Brain microvascular endothelial cell (primary cell): ENCODE results near the gene DRC7.

Experiments
- DNase-seq: peaks from one replicate; pipeline ENCODE4 v3.0.0-alpha.2; 2020
- H3K27ac ChIP-seq: fragments of 250-450 bp; sonication (Bioruptor Pico); 2 replicates; pipeline ENCODE4 v1.5.1; 2020; ENCODE audit warnings: mild to moderate bottlenecking, moderate library complexity
- H3K27me3 ChIP-seq: fragments of 250-450 bp; sonication (Bioruptor Pico); replicated peaks from 2 replicates; pipeline ENCODE4 v1.5.1; 2020; ENCODE audit warnings: mild to moderate bottlenecking
- H3K36me3 ChIP-seq: fragments of 250-450 bp; sonication (Bioruptor Pico); replicated peaks from 2 replicates; pipeline ENCODE4 v1.5.1; 2020; ENCODE audit warnings: mild to moderate bottlenecking
- H3K4me3 ChIP-seq: 2 replicates; pipeline ENCODE4 v1.5.1; 2011; ENCODE audit warnings: low read depth, mild to moderate bottlenecking, control low read depth, low read length, moderate library complexity
- in situ Hi-C: cut with HindIII; loops from 2 replicates; pipeline ENCODE4 v1.10.0; 2017; ENCODE audit warnings: low sequenced_read_pairs, low pct_ligation_motif_present
- TF ChIP-seq, protein P1 (sequence below): IDR thresholded peaks from 2 replicates; pipeline ENCODE4 v1.5.1; 2011; ENCODE audit warnings: low read depth, mild to moderate bottlenecking, moderate library complexity, low read length, control low read depth, inconsistent platforms; ENCODE audit errors: missing control alignments

DRC7 gene

DNA sequence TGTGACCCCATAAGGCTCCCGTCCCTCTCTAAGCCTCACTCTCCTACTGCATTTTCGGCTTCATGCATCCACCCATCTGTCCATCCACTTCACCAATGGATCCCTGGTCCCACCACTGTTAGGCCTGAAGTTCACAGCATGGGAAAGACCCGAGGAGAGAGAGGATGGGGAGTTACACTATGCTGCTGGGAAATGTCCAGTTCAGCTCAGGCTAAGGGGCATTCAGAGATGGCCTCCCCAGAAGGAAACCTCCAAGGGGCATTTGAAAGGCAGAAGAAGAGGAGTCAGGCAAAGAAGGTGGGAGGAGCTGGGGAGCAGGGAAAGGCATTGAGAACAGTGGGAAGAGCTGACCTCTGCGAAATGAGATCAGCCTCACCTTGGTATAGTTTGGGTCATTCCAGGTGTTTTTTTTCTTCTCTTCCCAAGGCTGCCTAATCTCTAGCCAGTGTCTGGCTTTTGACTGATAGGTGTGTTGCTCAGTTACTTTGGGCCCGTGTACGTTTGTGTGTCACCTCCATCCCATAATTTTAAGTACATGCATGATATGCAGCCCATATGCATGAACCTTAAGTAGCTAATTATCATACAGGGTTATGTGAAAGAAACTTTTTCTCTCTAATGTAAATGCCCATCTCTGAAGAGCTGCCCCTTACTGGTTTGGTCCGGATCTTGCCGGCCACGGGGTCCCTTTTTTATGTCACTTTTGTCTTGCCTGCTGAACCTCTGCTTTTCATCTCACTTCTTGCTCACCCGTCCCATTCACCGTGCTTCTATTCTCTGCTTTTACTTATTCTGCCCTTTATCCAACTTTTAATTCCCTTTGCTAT lies 11.6 kb upstream of the DRC7 start:
- no peak for DNase-seq
- in situ Hi-C loops = no loop called here
- H3K36me3 ChIP-seq = no peaks in the 10 kb centered on the region
- no peaks in the 10 kb centered on the region for H3K27me3 ChIP-seq
- H3K4me3 ChIP-seq = no peak overlapping the region
- no peak overlapping the region for H3K27ac ChIP-seq
- TF ChIP-seq, protein P1, sequence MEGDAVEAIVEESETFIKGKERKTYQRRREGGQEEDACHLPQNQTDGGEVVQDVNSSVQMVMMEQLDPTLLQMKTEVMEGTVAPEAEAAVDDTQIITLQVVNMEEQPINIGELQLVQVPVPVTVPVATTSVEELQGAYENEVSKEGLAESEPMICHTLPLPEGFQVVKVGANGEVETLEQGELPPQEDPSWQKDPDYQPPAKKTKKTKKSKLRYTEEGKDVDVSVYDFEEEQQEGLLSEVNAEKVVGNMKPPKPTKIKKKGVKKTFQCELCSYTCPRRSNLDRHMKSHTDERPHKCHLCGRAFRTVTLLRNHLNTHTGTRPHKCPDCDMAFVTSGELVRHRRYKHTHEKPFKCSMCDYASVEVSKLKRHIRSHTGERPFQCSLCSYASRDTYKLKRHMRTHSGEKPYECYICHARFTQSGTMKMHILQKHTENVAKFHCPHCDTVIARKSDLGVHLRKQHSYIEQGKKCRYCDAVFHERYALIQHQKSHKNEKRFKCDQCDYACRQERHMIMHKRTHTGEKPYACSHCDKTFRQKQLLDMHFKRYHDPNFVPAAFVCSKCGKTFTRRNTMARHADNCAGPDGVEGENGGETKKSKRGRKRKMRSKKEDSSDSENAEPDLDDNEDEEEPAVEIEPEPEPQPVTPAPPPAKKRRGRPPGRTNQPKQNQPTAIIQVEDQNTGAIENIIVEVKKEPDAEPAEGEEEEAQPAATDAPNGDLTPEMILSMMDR = no peak

DNA sequence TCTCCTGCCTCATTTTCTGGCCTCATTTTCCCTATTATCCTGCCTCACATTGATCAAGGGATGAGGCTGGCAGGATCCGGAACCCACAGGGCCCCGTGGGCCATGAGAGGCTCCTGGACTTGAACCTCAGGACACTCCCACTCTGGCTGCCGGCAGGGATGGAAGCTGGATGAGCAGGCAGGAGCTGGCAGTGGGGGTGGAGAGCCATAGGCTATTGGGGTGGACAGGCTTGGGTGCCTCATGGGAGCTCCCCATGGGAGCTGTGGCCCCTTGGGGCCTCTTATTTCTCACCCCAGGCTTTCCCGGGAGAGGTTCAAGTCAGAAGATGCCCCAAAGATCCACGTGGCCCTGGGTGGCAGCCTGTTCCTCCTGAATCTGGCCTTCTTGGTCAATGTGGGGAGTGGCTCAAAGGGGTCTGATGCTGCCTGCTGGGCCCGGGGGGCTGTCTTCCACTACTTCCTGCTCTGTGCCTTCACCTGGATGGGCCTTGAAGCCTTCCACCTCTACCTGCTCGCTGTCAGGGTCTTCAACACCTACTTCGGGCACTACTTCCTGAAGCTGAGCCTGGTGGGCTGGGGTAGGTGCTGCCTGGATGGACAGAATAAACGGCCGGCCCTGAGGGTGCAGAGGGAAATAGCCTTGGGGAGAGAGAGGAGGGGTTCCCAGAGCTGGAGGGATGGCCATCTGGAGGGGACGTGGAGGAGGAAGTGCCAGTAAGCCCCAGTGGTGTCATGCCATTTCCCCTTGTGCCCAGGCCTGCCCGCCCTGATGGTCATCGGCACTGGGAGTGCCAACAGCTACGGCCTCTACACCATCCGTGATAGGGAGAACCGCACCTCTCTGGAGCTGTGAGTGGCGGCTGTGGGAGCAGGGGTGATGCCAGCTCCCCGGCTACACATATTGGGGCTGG lies 10.7 kb upstream of the DRC7 start:
- in situ Hi-C loops = no loop called here
- no peak overlapping the region for H3K4me3 ChIP-seq
- DNase-seq = no peak
- no peaks in the 10 kb centered on the region for H3K27me3 ChIP-seq
- H3K27ac ChIP-seq = no peak overlapping the region
- H3K36me3 ChIP-seq = no peaks in the 10 kb centered on the region
- TF ChIP-seq, protein P1 = no peak

DNA sequence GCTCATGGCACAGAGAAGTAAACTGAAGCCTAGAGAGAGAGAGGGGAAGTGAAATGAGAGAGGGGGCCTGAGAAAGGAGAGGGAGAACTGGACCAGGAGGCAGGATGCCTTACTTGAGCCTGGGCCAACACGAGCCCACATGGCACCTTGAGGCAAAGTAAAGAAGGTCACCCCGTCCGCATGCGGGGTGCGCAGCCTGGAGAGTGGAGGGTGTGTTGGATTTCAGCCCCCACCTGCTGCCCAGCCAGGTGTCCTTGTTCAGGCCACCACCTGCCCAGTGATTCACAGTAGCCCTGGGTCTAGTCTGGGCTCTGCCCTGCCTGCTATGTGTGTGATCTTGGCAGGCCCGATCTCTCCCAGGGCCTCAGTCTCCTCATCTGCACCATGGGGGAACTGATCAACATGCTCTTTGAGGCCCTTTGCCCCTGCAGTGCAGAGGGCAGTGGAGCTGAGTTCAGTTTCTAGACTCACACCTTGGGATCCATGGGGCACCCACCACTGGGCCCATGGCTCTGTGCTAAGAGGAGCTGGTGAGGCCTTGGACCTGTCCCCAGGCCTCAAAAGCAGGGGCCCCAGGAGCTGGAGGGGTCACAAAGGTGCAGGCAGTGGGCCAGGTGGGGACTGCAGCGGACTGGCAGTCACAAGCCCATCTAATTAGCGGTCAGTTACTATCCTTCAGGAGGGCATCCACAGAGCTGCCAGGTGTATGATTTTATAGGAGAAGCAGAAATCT lies 9.8 kb upstream of the DRC7 start:
- Histone ChIP-seq H3K27me3 (no peaks in the 10 kb centered on the region), H3K4me3 (no peak overlapping the region), H3K36me3 (no peaks in the 10 kb centered on the region), H3K27ac (no peak overlapping the region)
- TF ChIP-seq, protein P1 = no peak
- DNase-seq = no peak
- in situ Hi-C loops = no loop called here

DNA sequence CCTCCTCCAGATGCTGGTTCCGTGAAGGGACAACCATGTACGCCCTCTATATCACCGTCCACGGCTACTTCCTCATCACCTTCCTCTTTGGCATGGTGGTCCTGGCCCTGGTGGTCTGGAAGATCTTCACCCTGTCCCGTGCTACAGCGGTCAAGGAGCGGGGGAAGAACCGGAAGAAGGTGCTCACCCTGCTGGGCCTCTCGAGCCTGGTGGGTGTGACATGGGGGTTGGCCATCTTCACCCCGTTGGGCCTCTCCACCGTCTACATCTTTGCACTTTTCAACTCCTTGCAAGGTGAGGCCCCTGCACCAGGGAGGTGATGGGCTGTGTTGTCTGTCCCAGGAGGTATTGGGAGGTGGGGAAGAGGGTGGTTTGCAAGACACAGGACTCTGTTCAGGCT lies 9.0 kb upstream of the DRC7 start:
- no peak overlapping the region for H3K27ac ChIP-seq
- TF ChIP-seq, protein P1 = no peak
- in situ Hi-C loops = no loop called here
- H3K36me3 ChIP-seq = no peaks in the 10 kb centered on the region
- no peaks in the 10 kb centered on the region for H3K27me3 ChIP-seq
- no peak overlapping the region for H3K4me3 ChIP-seq
- no peak for DNase-seq

DNA sequence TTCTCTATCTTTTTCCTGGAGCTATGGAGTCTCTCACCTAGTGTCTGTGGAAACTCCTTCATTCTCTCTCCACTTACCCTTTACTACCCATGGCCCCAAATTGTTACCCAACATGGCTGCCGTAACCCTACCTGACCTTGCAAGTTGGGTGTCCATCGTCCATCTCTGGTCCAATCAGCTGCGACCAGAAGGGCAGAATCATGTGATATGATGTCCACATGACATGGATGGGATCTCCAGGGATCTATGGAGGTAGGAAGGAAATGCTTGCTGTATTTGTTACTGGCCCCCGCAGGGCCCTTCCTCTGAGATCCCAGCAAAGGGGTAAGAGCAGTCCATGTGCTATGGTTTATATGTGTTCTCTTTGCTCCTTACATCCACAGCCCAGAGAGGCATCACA lies 8.0 kb upstream of the DRC7 start:
- Histone ChIP-seq H3K4me3 (no peak overlapping the region), H3K27me3 (no peaks in the 10 kb centered on the region), H3K27ac (no peak overlapping the region), H3K36me3 (no peaks in the 10 kb centered on the region)
- in situ Hi-C loops = no loop called here
- TF ChIP-seq, protein P1 = no peak
- no peak for DNase-seq
